OCI-LY7 (cell line): ENCODE results near the gene CCNB1IP1.
"Not testable (repeated sequence)": the region's sequence is repeated elsewhere in the genome, so short reads cannot be mapped to it uniquely, and the experiment has no call there.

Experiments
- EZH2phosphoT487 ChIP-seq: fragments of 200-600 bp; sonication (generic); IDR thresholded peaks from 2 replicates; pipeline ENCODE4 v1.6.1; 2018; ENCODE audit warnings: low read depth, borderline replicate concordance, mild to moderate bottlenecking, mixed run types, antibody characterized with exemption, low read length, moderate library complexity, mixed read lengths
- TF ChIP-seq, protein P1 (sequence below): fragments of 200-600 bp; sonication (generic); conservative IDR thresholded peaks from 2 replicates; pipeline ENCODE4 v1.5.1; 2014; ENCODE audit warnings: mild to moderate bottlenecking, antibody characterized with exemption, low read length, moderate library complexity, mixed read lengths

DNA sequence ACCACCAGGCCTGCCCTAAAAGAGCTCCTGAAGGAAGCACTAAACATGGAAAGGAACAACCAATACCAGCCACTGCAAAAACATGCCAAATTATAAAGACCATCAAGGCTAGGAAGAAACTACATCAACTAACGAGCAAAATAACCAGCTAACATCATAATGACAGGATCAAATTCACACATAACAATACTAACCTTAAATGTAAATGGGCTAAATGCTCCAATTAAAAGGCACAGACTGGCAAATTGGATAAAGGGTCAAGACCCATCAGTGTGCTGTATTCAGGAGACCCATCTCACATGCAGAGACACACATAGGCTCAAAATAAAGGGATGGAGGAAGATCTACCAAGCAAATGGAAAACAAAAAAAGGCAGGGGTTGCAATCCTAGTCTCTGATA lies 51.1 kb downstream of the CCNB1IP1 start:
- TF ChIP-seq, protein P1, sequence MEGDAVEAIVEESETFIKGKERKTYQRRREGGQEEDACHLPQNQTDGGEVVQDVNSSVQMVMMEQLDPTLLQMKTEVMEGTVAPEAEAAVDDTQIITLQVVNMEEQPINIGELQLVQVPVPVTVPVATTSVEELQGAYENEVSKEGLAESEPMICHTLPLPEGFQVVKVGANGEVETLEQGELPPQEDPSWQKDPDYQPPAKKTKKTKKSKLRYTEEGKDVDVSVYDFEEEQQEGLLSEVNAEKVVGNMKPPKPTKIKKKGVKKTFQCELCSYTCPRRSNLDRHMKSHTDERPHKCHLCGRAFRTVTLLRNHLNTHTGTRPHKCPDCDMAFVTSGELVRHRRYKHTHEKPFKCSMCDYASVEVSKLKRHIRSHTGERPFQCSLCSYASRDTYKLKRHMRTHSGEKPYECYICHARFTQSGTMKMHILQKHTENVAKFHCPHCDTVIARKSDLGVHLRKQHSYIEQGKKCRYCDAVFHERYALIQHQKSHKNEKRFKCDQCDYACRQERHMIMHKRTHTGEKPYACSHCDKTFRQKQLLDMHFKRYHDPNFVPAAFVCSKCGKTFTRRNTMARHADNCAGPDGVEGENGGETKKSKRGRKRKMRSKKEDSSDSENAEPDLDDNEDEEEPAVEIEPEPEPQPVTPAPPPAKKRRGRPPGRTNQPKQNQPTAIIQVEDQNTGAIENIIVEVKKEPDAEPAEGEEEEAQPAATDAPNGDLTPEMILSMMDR: not testable (repeated sequence)
- TF ChIP-seq EZH2phosphoT487: not testable (repeated sequence)
